DOHH2 (cell line): ENCODE data around the gene DEUP1.

Experiments
- H3F3A ChIP-seq: fragments of 200-600 bp; sonication (generic), shearing (Covaris generic); 2 replicates; pipeline ENCODE4 v1.6.0; 2016; ENCODE audit warnings: antibody characterized with exemption, mild to moderate bottlenecking; ENCODE audit not compliant: control insufficient read depth, insufficient read depth
- H3K27ac ChIP-seq: fragments of 200-600 bp; sonication (generic); 2 replicates; pipeline ENCODE4 v1.5.1; 2014; ENCODE audit warnings: low read depth, mild to moderate bottlenecking, low read length, moderate library complexity
- H3K27me3 ChIP-seq: fragments of 200-600 bp; sonication (generic); 2 replicates; pipeline ENCODE4 v1.6.1; 2014; ENCODE audit warnings: mild to moderate bottlenecking, low read length, mixed read lengths; ENCODE audit not compliant: control insufficient read depth
- H3K36me3 ChIP-seq: fragments of 200-600 bp; sonication (generic); 2 replicates; pipeline ENCODE4 v1.6.1; 2014; ENCODE audit warnings: mild to moderate bottlenecking, low read length, moderate library complexity, mixed read lengths; ENCODE audit not compliant: control insufficient read depth
- H3K4me1 ChIP-seq: fragments of 200-600 bp; sonication (generic); 2 replicates; pipeline ENCODE4 v1.6.1; 2014; ENCODE audit warnings: mild to moderate bottlenecking, low read length, mixed read lengths; ENCODE audit not compliant: control insufficient read depth
- H3K4me2 ChIP-seq: fragments of 200-600 bp; sonication (generic); 2 replicates; pipeline ENCODE4 v1.6.0; 2014; ENCODE audit warnings: mild to moderate bottlenecking, low read length, moderate library complexity
- H3K4me3 ChIP-seq: fragments of 200-600 bp; sonication (generic); 2 replicates; pipeline ENCODE4 v1.5.1; 2014; ENCODE audit warnings: mild to moderate bottlenecking, low read length, mixed read lengths
- H3K79me2 ChIP-seq: fragments of 200-600 bp; sonication (generic); 2 replicates; pipeline ENCODE4 v1.6.1; 2014; ENCODE audit warnings: mild to moderate bottlenecking, low read length, mixed read lengths; ENCODE audit not compliant: control insufficient read depth
- H3K9me2 ChIP-seq: fragments of 200-600 bp; sonication (generic); replicated peaks from 2 replicates; pipeline ENCODE4 v1.6.1; 2014; ENCODE audit warnings: mild to moderate bottlenecking, low read length, mixed read lengths; ENCODE audit not compliant: control insufficient read depth
- H3K9me3 ChIP-seq: fragments of 200-600 bp; sonication (generic); 2 replicates; pipeline ENCODE4 v1.6.1; 2014; ENCODE audit warnings: antibody characterized with exemption, low read length, mixed read lengths; ENCODE audit not compliant: control insufficient read depth, insufficient read depth
- H4K20me1 ChIP-seq: fragments of 200-600 bp; sonication (generic); 2 replicates; pipeline ENCODE4 v1.6.0; 2014; ENCODE audit warnings: low read depth, mild to moderate bottlenecking, antibody characterized with exemption, low read length, moderate library complexity; ENCODE audit not compliant: control insufficient read depth, insufficient read depth
- EZH2phosphoT487 ChIP-seq: fragments of 200-600 bp; sonication (generic); IDR thresholded peaks from 2 replicates; pipeline ENCODE4 v1.6.1; 2017; ENCODE audit warnings: borderline replicate concordance, mild to moderate bottlenecking, antibody characterized with exemption, low read length, moderate library complexity, mixed read lengths
- TF ChIP-seq, protein P1 (sequence below): fragments of 200-600 bp; sonication (generic); IDR thresholded peaks from one replicate; pipeline ENCODE4 v1.5.1; 2014; ENCODE audit warnings: antibody characterized with exemption, mild to moderate bottlenecking, low read depth, low read length; ENCODE audit not compliant: poor library complexity, severe bottlenecking

The DEUP1 gene

DNA sequence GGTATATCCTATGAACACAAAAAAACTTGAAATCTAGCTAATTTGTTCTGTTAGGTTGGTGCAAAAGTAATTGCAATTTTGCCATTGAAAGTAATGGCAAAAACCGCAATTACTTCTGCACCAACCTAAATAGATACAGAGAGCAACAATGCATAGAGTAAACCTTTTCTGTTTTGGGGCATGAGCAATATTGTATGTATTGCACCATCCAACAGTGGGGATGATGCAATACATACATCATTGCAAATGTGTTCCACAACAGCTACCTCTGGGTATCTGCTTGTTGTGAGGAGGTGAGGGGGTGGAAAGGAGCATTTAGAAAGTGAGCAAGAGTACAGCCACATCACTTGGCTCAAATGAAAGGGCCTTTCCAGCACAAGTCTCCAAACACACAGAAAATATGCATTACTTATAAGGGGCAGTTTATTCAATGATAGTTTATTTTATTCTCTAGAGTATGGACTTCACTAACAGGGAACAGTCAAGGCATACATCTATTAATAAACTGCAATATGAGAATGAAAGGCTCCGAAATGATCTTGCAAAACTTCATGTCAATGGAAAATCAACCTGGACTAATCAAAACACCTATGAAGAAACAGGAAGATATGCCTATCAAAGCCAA is 77.3 kb downstream of the DEUP1 start:
- H3K36me3 ChIP-seq, result no peaks in the 10 kb centered on the region
- H3K4me2 ChIP-seq, result no peak overlapping the region
- H3K4me1 ChIP-seq, result no peaks in the 10 kb centered on the region
- no peaks in the 10 kb centered on the region for H3K27me3 ChIP-seq
- H3K4me3 ChIP-seq, result no peak overlapping the region
- H3K79me2 ChIP-seq, result no peaks in the 10 kb centered on the region
- no peaks in the 10 kb centered on the region for H3F3A ChIP-seq
- H3K9me2 ChIP-seq, result no peaks in the 10 kb centered on the region
- TF ChIP-seq, protein P1, sequence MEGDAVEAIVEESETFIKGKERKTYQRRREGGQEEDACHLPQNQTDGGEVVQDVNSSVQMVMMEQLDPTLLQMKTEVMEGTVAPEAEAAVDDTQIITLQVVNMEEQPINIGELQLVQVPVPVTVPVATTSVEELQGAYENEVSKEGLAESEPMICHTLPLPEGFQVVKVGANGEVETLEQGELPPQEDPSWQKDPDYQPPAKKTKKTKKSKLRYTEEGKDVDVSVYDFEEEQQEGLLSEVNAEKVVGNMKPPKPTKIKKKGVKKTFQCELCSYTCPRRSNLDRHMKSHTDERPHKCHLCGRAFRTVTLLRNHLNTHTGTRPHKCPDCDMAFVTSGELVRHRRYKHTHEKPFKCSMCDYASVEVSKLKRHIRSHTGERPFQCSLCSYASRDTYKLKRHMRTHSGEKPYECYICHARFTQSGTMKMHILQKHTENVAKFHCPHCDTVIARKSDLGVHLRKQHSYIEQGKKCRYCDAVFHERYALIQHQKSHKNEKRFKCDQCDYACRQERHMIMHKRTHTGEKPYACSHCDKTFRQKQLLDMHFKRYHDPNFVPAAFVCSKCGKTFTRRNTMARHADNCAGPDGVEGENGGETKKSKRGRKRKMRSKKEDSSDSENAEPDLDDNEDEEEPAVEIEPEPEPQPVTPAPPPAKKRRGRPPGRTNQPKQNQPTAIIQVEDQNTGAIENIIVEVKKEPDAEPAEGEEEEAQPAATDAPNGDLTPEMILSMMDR, result no peak
- TF ChIP-seq EZH2phosphoT487, result no peak
- no peaks in the 10 kb centered on the region for H3K9me3 ChIP-seq
- no peak overlapping the region for H3K27ac ChIP-seq
- no peaks in the 10 kb centered on the region for H4K20me1 ChIP-seq

DNA sequence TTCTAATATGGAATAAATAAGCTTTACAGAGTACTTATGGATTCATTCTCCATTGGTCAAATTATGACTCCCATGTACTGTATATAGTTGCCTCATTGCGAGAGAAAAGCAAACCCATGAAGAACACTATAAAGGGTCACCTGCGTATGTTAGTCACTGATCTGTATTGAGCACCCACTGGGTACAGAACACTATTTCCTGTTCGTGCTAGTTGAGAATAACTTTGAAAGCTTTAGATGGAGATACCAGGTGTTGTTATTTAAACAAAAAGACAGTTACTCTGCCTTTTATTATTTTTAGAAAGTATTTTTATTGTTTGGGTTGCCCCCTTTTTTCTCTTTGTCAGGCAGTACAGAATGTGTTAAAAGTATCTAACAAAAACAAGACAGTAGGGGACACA is 79.9 kb downstream of the DEUP1 start:
- no peaks in the 10 kb centered on the region for H4K20me1 ChIP-seq
- no peaks in the 10 kb centered on the region for H3K9me2 ChIP-seq
- no peaks in the 10 kb centered on the region for H3K9me3 ChIP-seq
- H3K4me1 ChIP-seq, result no peaks in the 10 kb centered on the region
- no peaks in the 10 kb centered on the region for H3K36me3 ChIP-seq
- H3F3A ChIP-seq, result no peaks in the 10 kb centered on the region
- no peak overlapping the region for H3K4me3 ChIP-seq
- no peaks in the 10 kb centered on the region for H3K79me2 ChIP-seq
- H3K27ac ChIP-seq, result no peak overlapping the region
- TF ChIP-seq, protein P1, result no peak
- no peak for TF ChIP-seq EZH2phosphoT487
- H3K27me3 ChIP-seq, result no peaks in the 10 kb centered on the region
- no peak overlapping the region for H3K4me2 ChIP-seq

DNA sequence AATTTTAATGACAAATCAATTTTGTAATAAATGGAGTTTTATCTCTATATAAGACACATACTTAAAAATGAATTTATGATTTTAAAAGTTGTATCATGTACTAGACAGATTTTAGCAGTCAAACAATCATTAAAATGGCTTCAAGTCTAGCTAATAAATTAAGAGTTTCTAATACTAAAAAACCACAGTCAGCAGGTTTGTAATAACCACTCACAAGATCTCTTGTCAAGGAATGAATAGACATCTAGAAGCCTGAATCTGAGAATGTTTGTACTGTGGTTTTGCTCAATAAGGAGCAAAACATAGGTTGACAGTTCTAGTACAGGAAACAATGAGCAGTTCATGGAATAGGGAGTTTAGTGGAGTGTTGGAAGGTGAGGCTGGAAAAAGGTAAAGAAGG is 81.2 kb downstream of the DEUP1 start:
- Histone ChIP-seq H3K9me2 (no peaks in the 10 kb centered on the region), H3K9me3 (no peaks in the 10 kb centered on the region), H3K4me3 (no peak overlapping the region), H3K27me3 (no peaks in the 10 kb centered on the region), H3K4me2 (no peak overlapping the region), H3K36me3 (no peaks in the 10 kb centered on the region), H3K79me2 (no peaks in the 10 kb centered on the region), H3K27ac (no peak overlapping the region), H4K20me1 (no peaks in the 10 kb centered on the region), H3K4me1 (no peaks in the 10 kb centered on the region), H3F3A (no peaks in the 10 kb centered on the region)
- TF ChIP-seq, protein P1, result no peak
- TF ChIP-seq EZH2phosphoT487, result no peak
